OCI-LY7 (cell line): ENCODE results near the gene ANKRD9. TPM values are rescaled to one million over a fixed set of nuclear protein-coding genes. Genes with fewer than 3 reads are reported as not detected.

Experiments
- BruUV-seq: library from RNA; stranded (reverse); fragments of 400-500 nt; replicated peaks from 2 replicates; lab custom pipeline; 2021; lab: Mats Ljungman, UMichigan
- CTCF ChIA-PET: fragments of 300-600 bp; sonication (Branson Sonifier 250); formaldehyde crosslinking; loops from one replicate; lab custom pipeline; 2022; ENCODE audit warnings: antibody characterized with exemption; ENCODE audit not compliant: unreplicated experiment; lab: Charles Lee
- POLR2A ChIA-PET: fragments of 300-600 bp; sonication (Branson Sonifier 250); formaldehyde crosslinking; loops from one replicate; lab custom pipeline; 2022; ENCODE audit warnings: antibody characterized with exemption; lab: Charles Lee
- DNase-seq: peaks from one replicate; pipeline ENCODE4 v3.0.0-alpha.2; 2015; ENCODE audit warnings: low spot score
- H2AFZ ChIP-seq: fragments of 200-600 bp; sonication (generic), shearing (Covaris generic); 2 replicates; pipeline ENCODE4 v1.6.1; 2014; ENCODE audit warnings: mild to moderate bottlenecking, antibody characterized with exemption, low read length, moderate library complexity
- H3K27ac ChIP-seq: fragments of 200-600 bp; sonication (generic); 2 replicates; pipeline ENCODE4 v1.5.1; 2014; ENCODE audit warnings: mixed run types, low read depth, mild to moderate bottlenecking, moderate library complexity, low read length, inconsistent platforms; ENCODE audit not compliant: poor library complexity, severe bottlenecking
- H3K36me3 ChIP-seq: fragments of 200-600 bp; sonication (generic); 2 replicates; pipeline ENCODE4 v1.6.1; 2014; ENCODE audit warnings: mild to moderate bottlenecking, antibody characterized with exemption, low read length, moderate library complexity, mixed read lengths; ENCODE audit not compliant: insufficient read depth
- H3K4me1 ChIP-seq: fragments of 200-600 bp; sonication (generic); 2 replicates; pipeline ENCODE4 v1.5.1; 2014; ENCODE audit warnings: mild to moderate bottlenecking, low read length; ENCODE audit not compliant: insufficient read depth, poor library complexity, severe bottlenecking
- H3K4me2 ChIP-seq: fragments of 200-600 bp; sonication (generic); 2 replicates; pipeline ENCODE4 v1.6.1; 2014; ENCODE audit warnings: mild to moderate bottlenecking, low read length
- H3K4me3 ChIP-seq: fragments of 200-600 bp; sonication (generic); 2 replicates; pipeline ENCODE4 v1.5.1; 2014; ENCODE audit warnings: mild to moderate bottlenecking, low read depth, low read length; ENCODE audit not compliant: poor library complexity, severe bottlenecking
- H3K79me2 ChIP-seq: fragments of 200-600 bp; sonication (generic); 2 replicates; pipeline ENCODE4 v1.6.1; 2016; ENCODE audit warnings: low read depth, mild to moderate bottlenecking, low read length, moderate library complexity, mixed read lengths; ENCODE audit not compliant: insufficient read depth
- H3K9me2 ChIP-seq: fragments of 200-600 bp; sonication (generic); 2 replicates; pipeline ENCODE4 v1.6.1; 2016; ENCODE audit warnings: mild to moderate bottlenecking, low read length, mixed read lengths; ENCODE audit not compliant: insufficient read depth
- H3K9me3 ChIP-seq: fragments of 200-600 bp; sonication (generic); 2 replicates; pipeline ENCODE4 v1.6.1; 2014; ENCODE audit warnings: mild to moderate bottlenecking, mixed run types, low read length, mixed read lengths
- H4K20me1 ChIP-seq: fragments of 200-600 bp; sonication (generic); 2 replicates; pipeline ENCODE4 v1.6.1; 2014; ENCODE audit warnings: mild to moderate bottlenecking, antibody characterized with exemption, low read length, moderate library complexity, mixed read lengths; ENCODE audit not compliant: insufficient read depth
- EZH2phosphoT487 ChIP-seq: fragments of 200-600 bp; sonication (generic); IDR thresholded peaks from 2 replicates; pipeline ENCODE4 v1.6.1; 2018; ENCODE audit warnings: low read depth, borderline replicate concordance, mild to moderate bottlenecking, mixed run types, antibody characterized with exemption, low read length, moderate library complexity, mixed read lengths
- intact Hi-C: fragments of 100-400 bp; cut with micrococcal nuclease; formaldehyde crosslinking; loops from one replicate; pipeline ENCODE4 v1.10.0; 2022; ENCODE audit not compliant: unreplicated experiment
- total RNA-seq, 2 experiments: library from RNA; depleted of rRNA in 1 of 2; stranded (reverse); fragments of >200 nt in 1 of 2; shearing (Covaris generic) in 1 of 2; gene quantifications; 2 replicates each; pipeline ENCODE4 v1.2.3, GENCODE V29; 2014 to 2022
- TF ChIP-seq, protein P1 (sequence below): fragments of 200-600 bp; sonication (generic); conservative IDR thresholded peaks from 2 replicates; pipeline ENCODE4 v1.5.1; 2014; ENCODE audit warnings: mild to moderate bottlenecking, antibody characterized with exemption, low read length, moderate library complexity, mixed read lengths

Gene ANKRD9
- total RNA-seq, 2 experiments from 2014 or later, result 1.2 to 1.9 TPM

DNA sequence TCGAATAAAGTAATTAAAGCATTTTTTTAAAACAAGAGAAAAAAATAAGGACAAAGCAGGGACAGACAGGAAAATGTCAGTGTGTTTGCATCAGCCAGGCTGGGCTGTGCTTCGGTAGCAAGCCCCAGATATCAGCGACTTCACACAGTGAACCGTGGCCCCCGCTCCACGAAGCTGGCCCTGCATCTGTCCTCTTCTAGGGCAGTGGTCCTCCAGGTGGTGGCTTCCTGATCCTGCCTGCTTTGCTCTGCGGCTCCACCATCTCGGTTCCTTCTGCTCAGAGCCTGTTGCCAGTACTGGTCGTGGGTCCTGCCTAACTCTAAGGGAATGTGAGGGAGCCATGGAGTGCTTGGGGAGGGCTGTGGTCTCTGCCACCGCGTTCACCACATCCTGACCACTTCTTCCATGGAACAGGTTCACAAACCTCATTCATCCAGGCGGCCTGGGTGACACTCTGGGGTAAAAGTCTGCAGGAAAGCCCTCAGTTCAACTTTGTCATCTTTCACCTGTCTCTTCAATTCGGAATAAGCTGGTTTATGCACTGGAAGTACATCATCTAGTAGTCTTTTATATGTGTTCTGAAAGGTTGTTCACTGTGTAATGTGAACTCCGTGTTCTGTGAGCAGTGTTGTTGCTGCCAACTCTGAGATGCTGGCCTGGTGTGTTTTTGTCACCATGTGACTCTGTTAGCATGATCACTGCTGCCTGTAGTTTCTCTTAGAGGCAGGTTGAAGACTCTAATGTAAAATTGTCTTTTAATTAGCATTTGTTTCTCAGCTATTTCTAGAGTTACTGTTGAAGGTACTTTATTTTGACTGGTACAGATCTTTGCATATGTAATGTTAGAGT is 47.9 kb downstream of the ANKRD9 start:
- DNase-seq, result no peak
- Histone ChIP-seq H3K4me2 (no peak overlapping the region), H3K4me1 (no peaks in the 10 kb centered on the region), H3K79me2 (no peaks in the 10 kb centered on the region), H2AFZ (no peak overlapping the region), H4K20me1 (no peaks in the 10 kb centered on the region), H3K9me2 (no peaks in the 10 kb centered on the region), H3K27ac (no peak overlapping the region), H3K9me3 (no peaks in the 10 kb centered on the region), H3K4me3 (no peak overlapping the region), H3K36me3 (no peaks in the 10 kb centered on the region)
- TF ChIP-seq EZH2phosphoT487, result no peak
- ChIA-PET CTCF (no interaction called here), POLR2A (no interaction called here)
- intact Hi-C loops, result no loop called here
- no TSS peak for BruUV-seq

DNA sequence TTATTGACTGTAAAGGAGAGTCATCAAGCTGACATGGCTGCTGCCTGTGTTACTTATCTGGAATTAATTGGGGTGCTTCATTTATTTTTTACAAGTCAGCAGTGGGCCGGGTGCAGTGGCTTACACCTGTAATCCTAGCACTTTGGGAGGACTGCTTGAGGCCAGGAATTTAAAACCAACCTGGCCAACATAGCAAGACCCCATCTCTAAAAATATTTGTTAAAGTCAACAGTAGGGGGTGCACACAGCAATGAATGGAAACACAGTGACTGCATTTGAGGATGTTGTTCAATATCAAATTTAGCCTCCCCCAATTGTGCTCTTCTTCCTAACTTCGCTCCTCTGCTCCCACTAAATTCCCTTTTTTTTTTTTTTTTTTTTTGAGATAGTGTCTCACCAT is 52.1 kb downstream of the ANKRD9 start:
- POLR2A ChIA-PET, result no interaction called here
- Histone ChIP-seq H3K9me3 (no peaks in the 10 kb centered on the region), H4K20me1 (no peaks in the 10 kb centered on the region), H3K9me2 (no peaks in the 10 kb centered on the region), H3K4me2 (no peak overlapping the region), H3K4me1 (no peaks in the 10 kb centered on the region), H3K27ac (no peak overlapping the region), H3K4me3 (no peak overlapping the region), H2AFZ (no peak overlapping the region), H3K79me2 (no peaks in the 10 kb centered on the region), H3K36me3 (no peaks in the 10 kb centered on the region)
- DNase-seq, result no peak
- no TSS peak for BruUV-seq
- TF ChIP-seq, protein P1, sequence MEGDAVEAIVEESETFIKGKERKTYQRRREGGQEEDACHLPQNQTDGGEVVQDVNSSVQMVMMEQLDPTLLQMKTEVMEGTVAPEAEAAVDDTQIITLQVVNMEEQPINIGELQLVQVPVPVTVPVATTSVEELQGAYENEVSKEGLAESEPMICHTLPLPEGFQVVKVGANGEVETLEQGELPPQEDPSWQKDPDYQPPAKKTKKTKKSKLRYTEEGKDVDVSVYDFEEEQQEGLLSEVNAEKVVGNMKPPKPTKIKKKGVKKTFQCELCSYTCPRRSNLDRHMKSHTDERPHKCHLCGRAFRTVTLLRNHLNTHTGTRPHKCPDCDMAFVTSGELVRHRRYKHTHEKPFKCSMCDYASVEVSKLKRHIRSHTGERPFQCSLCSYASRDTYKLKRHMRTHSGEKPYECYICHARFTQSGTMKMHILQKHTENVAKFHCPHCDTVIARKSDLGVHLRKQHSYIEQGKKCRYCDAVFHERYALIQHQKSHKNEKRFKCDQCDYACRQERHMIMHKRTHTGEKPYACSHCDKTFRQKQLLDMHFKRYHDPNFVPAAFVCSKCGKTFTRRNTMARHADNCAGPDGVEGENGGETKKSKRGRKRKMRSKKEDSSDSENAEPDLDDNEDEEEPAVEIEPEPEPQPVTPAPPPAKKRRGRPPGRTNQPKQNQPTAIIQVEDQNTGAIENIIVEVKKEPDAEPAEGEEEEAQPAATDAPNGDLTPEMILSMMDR, result no peak
- no peak for TF ChIP-seq EZH2phosphoT487
- intact Hi-C loops, result no loop called here
- CTCF ChIA-PET, result no interaction called here

DNA sequence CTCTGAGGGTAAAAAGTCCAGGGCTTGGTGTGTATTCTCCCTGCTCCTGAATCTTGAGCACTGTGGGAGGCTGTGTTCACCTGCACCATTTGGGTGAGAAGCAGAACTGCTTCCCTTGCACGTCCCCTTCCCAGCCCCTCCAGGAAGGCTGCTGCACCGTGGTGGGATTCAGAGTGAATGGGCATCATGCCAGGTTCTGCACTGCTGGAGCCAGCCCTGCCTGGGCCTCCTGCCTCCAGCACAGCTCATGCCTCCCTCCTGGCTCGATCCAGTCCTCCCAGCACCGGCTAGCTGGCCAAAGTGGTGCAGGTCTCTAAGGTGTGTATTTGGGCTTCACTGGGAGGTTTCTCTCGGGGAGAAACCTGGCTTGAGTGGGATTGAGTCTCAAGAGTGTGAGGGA is 54.9 kb downstream of the ANKRD9 start:
- H3K4me1 ChIP-seq, result no peaks in the 10 kb centered on the region
- H3K9me3 ChIP-seq, result no peaks in the 10 kb centered on the region
- H2AFZ ChIP-seq, result no peak overlapping the region
- TF ChIP-seq, protein P1, result no peak
- no peak for TF ChIP-seq EZH2phosphoT487
- intact Hi-C loops, result no loop called here
- no peaks in the 10 kb centered on the region for H3K79me2 ChIP-seq
- no peak overlapping the region for H3K4me2 ChIP-seq
- BruUV-seq, result no TSS peak
- H3K4me3 ChIP-seq, result no peak overlapping the region
- no peaks in the 10 kb centered on the region for H4K20me1 ChIP-seq
- no peaks in the 10 kb centered on the region for H3K9me2 ChIP-seq
- ChIA-PET CTCF (no interaction called here), POLR2A (no interaction called here)
- H3K36me3 ChIP-seq, result no peaks in the 10 kb centered on the region
- DNase-seq, result no peak
- no peak overlapping the region for H3K27ac ChIP-seq
